WTC11 (cell line): Measurements from ENCODE around the gene GPLD1. TPM values are rescaled to one million over a fixed set of nuclear protein-coding genes. Genes with fewer than 3 reads are reported as not detected.

Experiments
- ATAC-seq: fragments of 200-7000 bp; cut with Tn5 transposase; 2 replicates; pipeline ENCODE4 v1.10.0; 2021; ENCODE audit warnings: mild to moderate bottlenecking, moderate library complexity
- CTCF ChIA-PET: fragments of 300-600 bp; sonication (Branson Sonifier 250); formaldehyde crosslinking; loops from one replicate; lab custom pipeline; 2021; ENCODE audit warnings: antibody characterized with exemption; lab: Charles Lee
- POLR2A ChIA-PET: fragments of 350-600 bp; sonication (Branson Sonifier 250); formaldehyde crosslinking; loops from one replicate; lab custom pipeline; 2021; ENCODE audit warnings: antibody characterized with exemption; lab: Charles Lee
- DNase-seq: peaks from one replicate; pipeline ENCODE4 v3.0.0; 2021; ENCODE audit warnings: low spot score
- H3K27ac Mint-ChIP-seq: 2 replicates; pipeline ENCODE4 v1.8.0; 2021; ENCODE audit warnings: mixed read lengths
- H3K27me3 Mint-ChIP-seq: 2 replicates; pipeline ENCODE4 v1.8.0; 2021; ENCODE audit warnings: low read depth, mild to moderate bottlenecking, moderate library complexity, mixed read lengths
- H3K36me3 Mint-ChIP-seq: 2 replicates; pipeline ENCODE4 v1.8.0; 2021; ENCODE audit warnings: mixed read lengths
- H3K4me1 Mint-ChIP-seq: 2 replicates; pipeline ENCODE4 v1.8.0; 2022; ENCODE audit warnings: mixed read lengths
- H3K4me3 Mint-ChIP-seq: 2 replicates; pipeline ENCODE4 v1.8.0; 2021; ENCODE audit warnings: mild to moderate bottlenecking, moderate library complexity, mixed read lengths
- H3K9me3 Mint-ChIP-seq: 2 replicates; pipeline ENCODE4 v1.8.0; 2021; ENCODE audit warnings: mixed read lengths
- CREB1 ChIP-seq: sonication (generic); formaldehyde crosslinking; IDR thresholded peaks from 2 replicates; pipeline ENCODE4 v1.8.0; 2023; ENCODE audit warnings: mild to moderate bottlenecking, missing genetic modification reagents
- EMX1 ChIP-seq: fragments of 250-450 bp; sonication (Bioruptor Pico); IDR thresholded peaks from 2 replicates; pipeline ENCODE4 v1.8.0; 2021; ENCODE audit warnings: mild to moderate bottlenecking
- FOXJ3 ChIP-seq: sonication (generic); formaldehyde crosslinking; IDR thresholded peaks from 2 replicates; pipeline ENCODE4 v1.9.0; 2021; ENCODE audit warnings: missing genetic modification reagents, mild to moderate bottlenecking, borderline replicate concordance
- GRHL2 ChIP-seq: fragments of 250-450 bp; sonication (Bioruptor Pico); IDR thresholded peaks from 2 replicates; pipeline ENCODE4 v1.8.0; 2022; ENCODE audit warnings: mild to moderate bottlenecking, moderate library complexity; ENCODE audit not compliant: insufficient replicate concordance, severe bottlenecking
- JUN ChIP-seq: sonication (generic); formaldehyde crosslinking; IDR thresholded peaks from 2 replicates; pipeline ENCODE4 v1.8.0; 2023; ENCODE audit warnings: mild to moderate bottlenecking, missing genetic modification reagents
- NFYB ChIP-seq: sonication (generic); formaldehyde crosslinking; conservative IDR thresholded peaks from 2 replicates; pipeline ENCODE4 v1.8.0; 2022; ENCODE audit warnings: low read depth, missing genetic modification reagents
- NR2C2 ChIP-seq: sonication (generic); formaldehyde crosslinking; IDR thresholded peaks from 2 replicates; pipeline ENCODE4 v1.8.0; 2022; ENCODE audit warnings: mild to moderate bottlenecking, missing genetic modification reagents
- PRRX2 ChIP-seq: fragments of 250-450 bp; sonication (Bioruptor Pico); IDR thresholded peaks from 2 replicates; pipeline ENCODE4 v1.8.0; 2021; ENCODE audit warnings: mild to moderate bottlenecking
- total RNA-seq: library from RNA; stranded (reverse); gene quantifications from 3 replicates; pipeline ENCODE4 v1.2.3, GENCODE V29; 2021
- TF ChIP-seq, protein P1 (sequence below): sonication (generic); formaldehyde crosslinking; IDR thresholded peaks from 2 replicates; pipeline ENCODE4 v1.8.1; 2023; ENCODE audit warnings: mild to moderate bottlenecking, missing genetic modification reagents, borderline replicate concordance
- TF ChIP-seq, protein P2 (sequence below): sonication (generic); formaldehyde crosslinking; IDR thresholded peaks from 2 replicates; pipeline ENCODE4 v1.8.1; 2022; ENCODE audit warnings: low read depth, missing genetic modification reagents, borderline replicate concordance
- TF ChIP-seq, protein P3 (sequence below): sonication (generic); formaldehyde crosslinking; IDR thresholded peaks from 2 replicates; pipeline ENCODE4 v1.8.0; 2022; ENCODE audit warnings: mild to moderate bottlenecking, missing genetic modification reagents
- TF ChIP-seq, protein P4 (sequence below): sonication (generic); formaldehyde crosslinking; IDR thresholded peaks from 2 replicates; pipeline ENCODE4 v1.8.0; 2022; ENCODE audit warnings: mild to moderate bottlenecking, missing genetic modification reagents
- TF ChIP-seq, protein P5 (sequence below): sonication (generic); formaldehyde crosslinking; IDR thresholded peaks from 2 replicates; pipeline ENCODE4 v1.8.1; 2023; ENCODE audit warnings: mild to moderate bottlenecking, moderate library complexity, missing genetic modification reagents

The GPLD1 gene
- total RNA-seq, 1 experiment from 2014 or later: 8.4 TPM

DNA sequence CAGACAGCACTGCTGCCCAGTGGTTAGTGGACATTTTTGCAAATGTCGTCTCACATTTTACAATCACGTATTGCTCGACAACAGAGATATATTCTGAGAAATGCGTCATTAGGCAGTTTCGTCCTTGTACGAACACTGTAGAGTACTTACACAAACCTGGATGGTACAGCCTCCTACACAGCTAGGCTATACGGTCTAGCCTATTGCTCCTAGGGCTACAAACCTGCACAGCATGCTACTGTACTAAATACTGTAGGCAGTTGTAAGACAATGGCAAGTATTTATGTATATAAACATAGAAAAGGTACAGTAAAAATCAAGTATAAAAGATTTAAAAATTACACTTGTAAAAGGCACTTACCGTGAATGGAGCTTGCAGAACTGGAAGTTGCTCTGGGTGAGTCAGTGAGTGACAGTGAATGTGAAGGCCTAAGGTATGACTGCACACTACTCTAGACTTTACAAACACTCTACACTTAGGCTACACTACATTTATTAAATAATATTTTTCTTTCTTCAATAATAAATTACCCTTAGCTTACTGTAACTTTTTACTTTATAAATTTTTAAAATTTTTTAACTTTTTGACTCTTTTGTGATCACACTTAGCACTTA, 48.5 kb upstream of the GPLD1 start (continued):
- TF ChIP-seq, protein P1, sequence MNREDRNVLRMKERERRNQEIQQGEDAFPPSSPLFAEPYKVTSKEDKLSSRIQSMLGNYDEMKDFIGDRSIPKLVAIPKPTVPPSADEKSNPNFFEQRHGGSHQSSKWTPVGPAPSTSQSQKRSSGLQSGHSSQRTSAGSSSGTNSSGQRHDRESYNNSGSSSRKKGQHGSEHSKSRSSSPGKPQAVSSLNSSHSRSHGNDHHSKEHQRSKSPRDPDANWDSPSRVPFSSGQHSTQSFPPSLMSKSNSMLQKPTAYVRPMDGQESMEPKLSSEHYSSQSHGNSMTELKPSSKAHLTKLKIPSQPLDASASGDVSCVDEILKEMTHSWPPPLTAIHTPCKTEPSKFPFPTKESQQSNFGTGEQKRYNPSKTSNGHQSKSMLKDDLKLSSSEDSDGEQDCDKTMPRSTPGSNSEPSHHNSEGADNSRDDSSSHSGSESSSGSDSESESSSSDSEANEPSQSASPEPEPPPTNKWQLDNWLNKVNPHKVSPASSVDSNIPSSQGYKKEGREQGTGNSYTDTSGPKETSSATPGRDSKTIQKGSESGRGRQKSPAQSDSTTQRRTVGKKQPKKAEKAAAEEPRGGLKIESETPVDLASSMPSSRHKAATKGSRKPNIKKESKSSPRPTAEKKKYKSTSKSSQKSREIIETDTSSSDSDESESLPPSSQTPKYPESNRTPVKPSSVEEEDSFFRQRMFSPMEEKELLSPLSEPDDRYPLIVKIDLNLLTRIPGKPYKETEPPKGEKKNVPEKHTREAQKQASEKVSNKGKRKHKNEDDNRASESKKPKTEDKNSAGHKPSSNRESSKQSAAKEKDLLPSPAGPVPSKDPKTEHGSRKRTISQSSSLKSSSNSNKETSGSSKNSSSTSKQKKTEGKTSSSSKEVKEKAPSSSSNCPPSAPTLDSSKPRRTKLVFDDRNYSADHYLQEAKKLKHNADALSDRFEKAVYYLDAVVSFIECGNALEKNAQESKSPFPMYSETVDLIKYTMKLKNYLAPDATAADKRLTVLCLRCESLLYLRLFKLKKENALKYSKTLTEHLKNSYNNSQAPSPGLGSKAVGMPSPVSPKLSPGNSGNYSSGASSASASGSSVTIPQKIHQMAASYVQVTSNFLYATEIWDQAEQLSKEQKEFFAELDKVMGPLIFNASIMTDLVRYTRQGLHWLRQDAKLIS (CRISPR knock-in tag): no peak
- TF ChIP-seq FOXJ3 (CRISPR knock-in tag) (no peak), PRRX2 (CRISPR knock-in tag) (no peak)

DNA sequence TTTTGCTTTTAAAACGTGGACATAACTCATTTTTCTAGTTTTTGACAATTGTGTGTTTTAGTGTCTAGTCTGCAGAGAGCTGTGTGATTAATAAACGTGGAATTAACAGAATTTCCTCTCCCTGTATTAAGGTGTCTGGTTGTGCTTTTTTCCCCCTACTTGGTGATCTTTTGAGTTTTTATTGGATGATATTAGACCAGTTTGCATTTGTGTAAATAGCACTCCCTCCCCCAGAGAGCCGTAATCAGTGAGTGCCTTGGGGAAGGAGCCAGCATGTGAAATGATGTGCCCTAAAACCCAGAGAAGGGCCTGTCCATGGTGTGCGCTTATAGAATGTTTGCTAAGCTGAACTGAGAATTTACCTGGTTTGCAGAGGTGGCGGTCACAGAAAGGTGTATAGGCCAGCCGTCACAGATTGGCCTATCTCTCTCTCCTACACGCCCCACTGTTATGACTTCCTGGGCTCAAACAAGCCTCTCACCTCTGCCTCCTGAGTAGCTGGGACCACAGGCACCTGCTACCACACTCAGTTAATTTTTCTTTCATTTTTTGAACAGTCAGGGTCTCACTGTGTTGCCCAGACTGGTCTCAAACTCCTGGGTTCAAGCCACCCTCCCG, 47.8 kb upstream of the GPLD1 start:
- H3K27ac Mint-ChIP-seq: no peak overlapping the region
- H3K4me3 Mint-ChIP-seq: no peak overlapping the region
- ChIA-PET CTCF (interaction anchor here (0.6 to 2.7 kb wide), 2 partner anchors 16 to 539 kb away, joined by 4 to 11 read pairs; no protein-coding TSS in a partner anchor), POLR2A (no interaction called here)
- H3K36me3 Mint-ChIP-seq: no peaks in the 10 kb centered on the region
- no peaks in the 10 kb centered on the region for H3K9me3 Mint-ChIP-seq
- TF ChIP-seq, protein P2, sequence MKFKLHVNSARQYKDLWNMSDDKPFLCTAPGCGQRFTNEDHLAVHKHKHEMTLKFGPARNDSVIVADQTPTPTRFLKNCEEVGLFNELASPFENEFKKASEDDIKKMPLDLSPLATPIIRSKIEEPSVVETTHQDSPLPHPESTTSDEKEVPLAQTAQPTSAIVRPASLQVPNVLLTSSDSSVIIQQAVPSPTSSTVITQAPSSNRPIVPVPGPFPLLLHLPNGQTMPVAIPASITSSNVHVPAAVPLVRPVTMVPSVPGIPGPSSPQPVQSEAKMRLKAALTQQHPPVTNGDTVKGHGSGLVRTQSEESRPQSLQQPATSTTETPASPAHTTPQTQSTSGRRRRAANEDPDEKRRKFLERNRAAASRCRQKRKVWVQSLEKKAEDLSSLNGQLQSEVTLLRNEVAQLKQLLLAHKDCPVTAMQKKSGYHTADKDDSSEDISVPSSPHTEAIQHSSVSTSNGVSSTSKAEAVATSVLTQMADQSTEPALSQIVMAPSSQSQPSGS (CRISPR knock-in tag): no peak
- no peak for TF ChIP-seq FOXJ3 (CRISPR knock-in tag)
- TF ChIP-seq, protein P3, sequence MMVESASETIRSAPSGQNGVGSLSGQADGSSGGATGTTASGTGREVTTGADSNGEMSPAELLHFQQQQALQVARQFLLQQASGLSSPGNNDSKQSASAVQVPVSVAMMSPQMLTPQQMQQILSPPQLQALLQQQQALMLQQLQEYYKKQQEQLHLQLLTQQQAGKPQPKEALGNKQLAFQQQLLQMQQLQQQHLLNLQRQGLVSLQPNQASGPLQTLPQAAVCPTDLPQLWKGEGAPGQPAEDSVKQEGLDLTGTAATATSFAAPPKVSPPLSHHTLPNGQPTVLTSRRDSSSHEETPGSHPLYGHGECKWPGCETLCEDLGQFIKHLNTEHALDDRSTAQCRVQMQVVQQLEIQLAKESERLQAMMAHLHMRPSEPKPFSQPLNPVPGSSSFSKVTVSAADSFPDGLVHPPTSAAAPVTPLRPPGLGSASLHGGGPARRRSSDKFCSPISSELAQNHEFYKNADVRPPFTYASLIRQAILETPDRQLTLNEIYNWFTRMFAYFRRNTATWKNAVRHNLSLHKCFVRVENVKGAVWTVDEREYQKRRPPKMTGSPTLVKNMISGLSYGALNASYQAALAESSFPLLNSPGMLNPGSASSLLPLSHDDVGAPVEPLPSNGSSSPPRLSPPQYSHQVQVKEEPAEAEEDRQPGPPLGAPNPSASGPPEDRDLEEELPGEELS (CRISPR knock-in tag): no peak
- TF ChIP-seq, protein P4, sequence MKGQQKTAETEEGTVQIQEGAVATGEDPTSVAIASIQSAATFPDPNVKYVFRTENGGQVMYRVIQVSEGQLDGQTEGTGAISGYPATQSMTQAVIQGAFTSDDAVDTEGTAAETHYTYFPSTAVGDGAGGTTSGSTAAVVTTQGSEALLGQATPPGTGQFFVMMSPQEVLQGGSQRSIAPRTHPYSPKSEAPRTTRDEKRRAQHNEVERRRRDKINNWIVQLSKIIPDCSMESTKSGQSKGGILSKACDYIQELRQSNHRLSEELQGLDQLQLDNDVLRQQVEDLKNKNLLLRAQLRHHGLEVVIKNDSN (CRISPR knock-in tag): no peak
- no peak for TF ChIP-seq CREB1
- TF ChIP-seq JUN (CRISPR knock-in tag): no peak
- TF ChIP-seq GRHL2 (CRISPR knock-in tag): no peak
- TF ChIP-seq, protein P5, sequence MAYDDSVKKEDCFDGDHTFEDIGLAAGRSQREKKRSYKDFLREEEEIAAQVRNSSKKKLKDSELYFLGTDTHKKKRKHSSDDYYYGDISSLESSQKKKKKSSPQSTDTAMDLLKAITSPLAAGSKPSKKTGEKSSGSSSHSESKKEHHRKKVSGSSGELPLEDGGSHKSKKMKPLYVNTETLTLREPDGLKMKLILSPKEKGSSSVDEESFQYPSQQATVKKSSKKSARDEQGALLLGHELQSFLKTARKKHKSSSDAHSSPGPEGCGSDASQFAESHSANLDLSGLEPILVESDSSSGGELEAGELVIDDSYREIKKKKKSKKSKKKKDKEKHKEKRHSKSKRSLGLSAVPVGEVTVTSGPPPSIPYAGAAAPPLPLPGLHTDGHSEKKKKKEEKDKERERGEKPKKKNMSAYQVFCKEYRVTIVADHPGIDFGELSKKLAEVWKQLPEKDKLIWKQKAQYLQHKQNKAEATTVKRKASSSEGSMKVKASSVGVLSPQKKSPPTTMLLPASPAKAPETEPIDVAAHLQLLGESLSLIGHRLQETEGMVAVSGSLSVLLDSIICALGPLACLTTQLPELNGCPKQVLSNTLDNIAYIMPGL (CRISPR knock-in tag): no peak
- no peak for TF ChIP-seq NFYB (CRISPR knock-in tag)
- 0 out of 2 replicates have a peak, but pooled peaks cover 6% of the 10 kb centered on the region for H3K4me1 Mint-ChIP-seq
- no peaks in the 10 kb centered on the region for H3K27me3 Mint-ChIP-seq
- ATAC-seq (no peak), DNase-seq (no peak)

DNA sequence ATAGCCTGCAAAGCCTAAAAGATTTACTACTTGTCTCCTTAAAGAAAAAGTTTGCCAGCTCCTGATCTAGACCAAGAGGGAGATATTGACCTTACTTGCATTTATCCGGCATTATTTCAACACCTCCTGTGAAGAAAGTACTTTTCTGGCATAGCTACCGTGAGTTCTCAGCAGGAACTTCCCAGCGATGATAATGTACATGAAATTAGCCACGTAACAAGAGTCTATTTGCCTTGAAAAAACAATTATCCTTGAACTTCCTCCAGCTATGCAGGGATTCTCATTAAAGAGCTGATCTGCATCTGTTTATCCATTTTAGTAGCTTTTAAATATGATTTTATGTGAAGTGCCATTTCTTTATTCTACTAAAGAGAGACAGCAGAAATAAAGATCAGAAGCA, 47.1 kb upstream of the GPLD1 start:
- no peak for ATAC-seq
- no peaks in the 10 kb centered on the region for H3K27me3 Mint-ChIP-seq
- TF ChIP-seq NR2C2 (CRISPR knock-in tag) (no peak), EMX1 (no peak)
- TF ChIP-seq, all 79 proteins: peak for 0
- H3K4me1 Mint-ChIP-seq: 0 out of 2 replicates have a peak, but pooled peaks cover 6% of the 10 kb centered on the region
- H3K9me3 Mint-ChIP-seq: no peaks in the 10 kb centered on the region
- H3K27ac Mint-ChIP-seq: no peak overlapping the region
- H3K4me3 Mint-ChIP-seq: no peak overlapping the region
- H3K36me3 Mint-ChIP-seq: no peaks in the 10 kb centered on the region
- ChIA-PET POLR2A (no interaction called here), CTCF (interaction anchor here (2.7 kb wide), 1 partner anchor 15 kb away, joined by 11 read pairs; no protein-coding TSS in a partner anchor)
- DNase-seq: no peak
